ENCODE data around the gene B3GALT6.

B3GALT6 gene

GRCh38 chr1:1267488-1268283 lies 35.6 kb downstream of the B3GALT6 start:
- no peak for DNase-seq

GRCh38 chr1:1268284-1268682 lies 36.2 kb downstream of the B3GALT6 start:
- DNase-seq, result no peak

DNA sequence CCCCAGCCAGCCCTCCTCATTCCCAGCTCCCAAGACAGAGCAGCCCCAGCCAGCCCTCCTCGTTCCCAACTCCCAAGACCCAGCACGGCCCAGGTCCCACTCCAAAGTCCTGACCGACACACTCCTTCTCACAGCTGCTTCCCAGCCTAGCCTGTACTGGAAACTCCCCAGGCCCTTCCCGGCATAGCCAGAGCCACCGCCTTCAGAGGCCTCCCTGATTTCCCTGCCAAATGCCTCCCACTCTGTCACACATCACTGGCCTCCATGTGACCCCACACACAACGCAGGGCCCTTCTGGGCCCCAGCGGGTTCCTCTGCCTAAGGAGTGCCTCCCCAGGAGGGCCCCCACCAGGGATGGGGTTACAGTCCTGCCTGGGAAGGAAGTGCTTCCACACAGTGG lies 38.8 kb downstream of the B3GALT6 start:
- no peak for DNase-seq

DNA sequence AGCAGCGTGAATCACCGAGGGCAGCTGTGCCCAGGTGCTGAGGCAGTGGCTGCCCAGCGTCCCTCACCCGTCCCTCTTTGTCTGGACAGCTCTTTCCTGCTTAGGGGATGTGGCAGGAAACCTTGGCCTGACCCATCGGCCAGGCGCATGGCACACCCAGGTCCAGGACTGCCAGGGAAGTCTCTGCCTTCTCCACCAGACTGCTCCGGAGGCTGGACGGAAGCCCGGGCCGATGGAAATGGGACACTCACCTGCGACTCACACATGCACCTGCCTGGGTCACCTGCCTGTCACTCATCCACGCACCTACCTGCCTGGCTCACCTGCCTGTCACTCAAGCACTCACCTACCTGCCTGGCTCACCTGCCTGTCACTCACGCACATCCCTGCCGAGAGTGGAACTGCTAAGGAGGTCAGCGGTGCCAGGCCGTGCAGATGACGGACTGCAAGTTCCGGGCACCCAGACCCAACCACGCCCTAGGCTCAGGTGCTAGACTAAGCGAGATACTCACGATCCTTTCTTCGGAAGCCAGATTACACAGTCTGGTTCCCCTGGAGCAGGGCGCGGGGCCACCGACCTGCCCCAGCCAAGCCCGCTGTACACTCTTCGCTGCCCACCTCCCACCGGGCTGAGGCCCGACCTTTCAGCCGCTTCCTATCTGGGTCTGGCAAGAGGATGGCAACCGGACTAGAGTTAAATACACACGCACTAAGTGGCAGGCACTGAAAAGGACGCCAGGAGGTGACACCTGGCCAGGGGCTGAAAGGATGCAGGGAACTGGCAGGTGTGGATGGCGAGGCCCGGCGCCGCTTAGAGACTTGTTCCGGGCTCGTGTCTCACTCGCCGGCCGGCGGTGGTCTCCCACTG lies 40.5 kb downstream of the B3GALT6 start:
- no peak for DNase-seq

DNA sequence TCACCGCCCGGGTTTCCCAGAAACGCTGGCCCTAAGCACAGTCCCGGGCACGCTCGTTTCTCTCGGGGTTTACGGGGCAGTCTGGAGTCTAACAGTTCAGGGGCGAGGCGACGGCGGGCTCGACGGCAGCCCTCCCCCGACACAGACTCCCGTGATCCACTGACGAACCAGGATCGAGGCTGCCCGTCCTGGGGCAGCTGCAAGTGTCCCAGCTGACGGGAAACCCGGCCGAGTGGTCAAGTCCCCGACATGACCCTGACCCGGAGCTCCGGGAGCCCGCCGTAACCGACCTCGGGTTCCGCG lies 41.1 kb downstream of the B3GALT6 start:
- DNase-seq, result no peak

DNA sequence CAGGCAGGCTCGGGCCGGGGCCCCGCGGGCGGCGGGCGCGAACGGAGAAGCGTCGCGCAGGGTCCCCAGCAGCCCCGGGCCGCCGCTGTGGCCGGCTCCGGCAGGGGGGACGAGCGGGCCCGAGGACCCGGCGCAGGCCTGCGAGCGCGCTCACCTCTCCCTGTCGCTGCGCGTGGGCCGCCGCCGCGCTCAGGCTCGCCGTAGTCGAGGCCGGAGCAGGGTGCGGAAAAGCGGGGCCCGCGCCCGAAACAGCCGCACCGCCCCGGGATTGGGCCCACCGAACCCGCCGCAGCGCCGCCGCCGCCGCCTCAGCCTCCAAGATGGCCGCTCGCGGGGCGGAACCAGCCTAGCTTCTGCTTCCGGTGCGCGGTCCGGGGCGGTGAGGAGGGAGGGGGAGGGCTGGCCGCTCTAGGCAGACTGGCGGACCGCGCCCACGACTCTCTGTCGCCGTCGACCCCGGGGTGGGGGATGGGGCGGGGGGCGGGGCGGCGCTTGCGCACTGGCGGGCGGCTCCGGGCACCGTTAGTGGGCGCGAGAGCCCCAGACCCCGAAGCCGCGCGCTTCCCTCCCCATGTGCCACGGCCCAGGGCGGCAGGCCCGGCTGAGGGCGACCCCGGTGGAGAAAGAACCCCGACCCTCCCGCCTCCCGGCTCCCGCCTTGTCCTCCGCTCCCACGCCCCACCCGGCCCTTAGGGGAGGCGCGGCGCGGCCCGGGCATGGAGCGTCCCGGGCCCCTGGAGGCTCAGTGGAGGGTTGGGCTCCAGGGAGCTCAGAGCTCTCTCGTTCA lies 41.7 kb downstream of the B3GALT6 start, which contains the start of gene UBE2J2:
Gene UBE2J2, minus strand, starts transcription at position 343 of the 787 bp plus-strand sequence. CDS start 5,862 bp downstream, outside the sequence.
- DNase-seq, result peak; percentile 92 to 94

DNA sequence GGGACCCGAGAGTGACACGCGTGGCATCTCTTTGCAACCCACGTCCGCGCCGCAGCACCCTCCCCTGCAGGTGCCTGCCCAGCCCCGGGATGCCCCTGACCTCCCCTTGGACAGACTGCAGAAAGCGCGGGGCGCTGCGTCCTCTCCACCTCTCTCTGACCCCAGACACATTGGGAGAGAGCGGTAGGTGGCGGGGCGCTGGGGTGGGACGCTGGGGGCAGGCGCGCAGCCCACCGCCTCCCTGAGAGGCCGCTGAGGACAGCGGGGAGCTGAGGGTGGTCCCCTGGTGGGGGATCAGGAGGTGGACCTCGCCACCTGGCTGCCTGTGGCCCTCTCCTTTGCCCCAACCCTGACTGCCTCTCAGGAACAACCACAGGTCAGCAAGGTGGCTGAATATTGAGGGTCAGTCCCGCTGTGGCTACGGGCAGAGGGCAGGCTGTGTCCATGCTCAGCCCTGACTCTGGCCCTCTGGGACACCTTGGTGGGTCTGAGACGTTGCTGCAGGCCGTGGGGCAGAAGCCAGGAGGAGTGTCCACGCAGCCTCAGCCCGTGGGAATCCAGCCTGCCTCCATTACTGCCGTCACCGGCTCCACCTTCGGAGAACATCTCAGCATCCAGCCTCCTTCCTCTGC lies 42.4 kb downstream of the B3GALT6 start:
- no peak for DNase-seq

GRCh38 chr1:1274931-1275431 lies 42.9 kb downstream of the B3GALT6 start:
- DNase-seq, result no peak

GRCh38 chr1:1275836-1276235 lies 43.8 kb downstream of the B3GALT6 start:
- DNase-seq, result no peak

GRCh38 chr1:1278620-1279019 lies 46.6 kb downstream of the B3GALT6 start:
- DNase-seq, result no peak

- no peak for DNase-seq
Observed at GRCh38 chr1:1279028-1279427, 47.0 kb downstream of the B3GALT6 start.

DNA sequence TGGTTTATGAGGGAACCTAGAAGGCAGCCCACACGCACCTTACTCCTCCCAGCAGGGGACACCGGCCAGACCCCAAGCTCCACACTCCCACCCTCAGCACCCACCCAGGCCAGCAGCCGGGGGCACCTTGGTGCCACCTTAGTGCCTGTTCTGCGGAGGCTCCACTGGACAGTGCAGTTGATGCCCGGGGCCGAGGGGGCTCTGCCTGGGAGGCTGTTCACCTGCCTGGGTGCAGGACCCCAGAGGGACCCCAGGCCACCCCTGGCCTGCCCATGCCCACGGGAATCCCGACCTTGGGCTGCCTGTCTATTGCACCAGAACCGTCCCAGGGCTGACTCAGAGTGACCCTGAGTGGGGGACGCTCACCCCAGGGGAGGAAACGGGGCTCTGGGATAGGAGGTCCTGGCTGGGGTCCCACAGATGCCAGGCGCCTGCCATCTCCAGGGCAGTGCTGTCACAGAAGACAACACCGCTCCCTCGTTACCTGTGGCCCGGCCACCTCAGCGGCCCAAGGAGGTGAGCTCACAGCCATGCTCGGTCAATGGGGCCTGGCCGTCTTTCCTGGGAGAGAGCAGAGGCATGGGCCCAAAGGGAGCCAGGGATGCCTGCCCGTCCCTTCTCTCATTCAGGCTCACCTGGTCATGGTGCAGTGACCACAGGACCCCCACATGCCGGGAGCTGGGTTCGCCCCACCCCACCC lies 48.9 kb downstream of the B3GALT6 start:
- no peak for DNase-seq

- no peak for DNase-seq
Observed at GRCh38 chr1:1281533-1282321, 49.7 kb downstream of the B3GALT6 start.

GRCh38 chr1:1282998-1283397 lies 51.0 kb downstream of the B3GALT6 start:
- DNase-seq, result no peak

DNA sequence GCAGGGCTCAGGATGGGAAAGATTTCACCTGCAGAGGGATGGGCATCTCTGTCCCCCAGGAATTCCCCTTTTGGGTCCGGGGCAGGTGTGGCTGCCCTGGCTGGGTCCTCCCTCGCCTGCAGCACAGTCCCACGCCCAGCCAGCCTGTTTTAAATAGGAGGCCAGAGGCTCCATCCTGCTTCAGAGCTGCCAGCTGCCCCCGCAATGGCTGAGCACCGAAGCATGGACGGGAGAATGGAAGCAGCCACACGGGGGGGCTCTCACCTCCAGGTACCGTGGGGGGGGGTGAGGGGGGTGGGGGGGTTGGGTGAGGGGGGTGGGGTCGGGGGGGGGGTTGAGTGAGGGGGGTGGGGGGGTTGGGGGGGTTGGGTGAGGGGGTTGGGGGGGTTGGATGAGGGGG lies 51.8 kb downstream of the B3GALT6 start:
- no peak for DNase-seq

Data from CD4-positive, alpha-beta T cell treated with Interleukin-1 beta for 1 hour (primary cell).